DND-41 (cell line): ENCODE measurements around the gene EML1.

Source experiments
- CTCF ChIP-seq: IDR thresholded peaks from 2 replicates; pipeline ENCODE4 v1.5.1; 2012; ENCODE audit warnings: borderline replicate concordance, low read length, moderate library complexity, mild to moderate bottlenecking; ENCODE audit not compliant: poor library complexity, severe bottlenecking; ENCODE audit errors: extremely low read depth
- EZH2 ChIP-seq: IDR thresholded peaks from 3 replicates; pipeline ENCODE4 v1.6.1; 2012; ENCODE audit warnings: borderline replicate concordance, low read depth, mild to moderate bottlenecking, moderate library complexity, low read length, inconsistent platforms; ENCODE audit not compliant: severe bottlenecking

DNA sequence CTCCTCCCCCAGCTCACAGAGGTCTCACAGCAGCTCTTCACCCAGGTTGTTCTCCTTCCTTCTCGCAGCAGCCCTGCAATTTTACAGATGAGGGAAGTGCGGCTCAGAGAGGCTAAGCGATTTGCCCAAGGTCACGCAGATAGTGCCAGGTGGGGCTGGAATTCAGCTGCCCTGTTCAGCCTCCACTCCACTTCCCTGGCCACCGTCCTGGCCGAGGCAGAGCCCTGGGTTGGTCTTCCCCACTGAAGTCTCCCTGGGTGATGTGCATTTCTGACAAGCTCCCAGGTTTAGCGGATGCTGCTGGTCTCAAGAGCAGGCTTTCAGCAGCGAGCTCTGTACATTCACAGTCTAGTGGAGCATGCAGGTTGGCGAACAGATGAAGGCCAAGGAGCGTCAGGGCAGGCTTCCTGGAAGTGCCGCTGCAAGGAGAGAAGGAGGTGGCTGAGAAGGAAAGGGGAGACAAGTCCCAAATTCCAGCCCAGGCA, 28.9 kb upstream of the EML1 start:
- no peak for TF ChIP-seq CTCF
- TF ChIP-seq EZH2 = no peak
